Endodermal cell (in vitro differentiated cells): ENCODE data around the gene NCAN. TPM values are rescaled to one million over a fixed set of nuclear protein-coding genes. Genes with fewer than 3 reads are reported as not detected.
"Not testable (repeated sequence)": the region's sequence is repeated elsewhere in the genome, so short reads cannot be mapped to it uniquely, and the experiment has no call there.

Experiments
- DNase-seq: peaks from one replicate; pipeline ENCODE4 v3.0.0-alpha.2; 2017
- H3K27ac ChIP-seq: 2 replicates; pipeline ENCODE4 v1.5.1; 2013; ENCODE audit warnings: mild to moderate bottlenecking, low read depth, low read length, moderate library complexity
- H3K27me3 ChIP-seq: 2 replicates; pipeline ENCODE4 v1.6.1; 2013; ENCODE audit warnings: mild to moderate bottlenecking, low read length, moderate library complexity; ENCODE audit not compliant: insufficient read depth, control insufficient read depth, poor library complexity, severe bottlenecking
- H3K36me3 ChIP-seq: 2 replicates; pipeline ENCODE4 v1.7.0; 2013; ENCODE audit warnings: mild to moderate bottlenecking, low read length, moderate library complexity; ENCODE audit not compliant: control insufficient read depth, insufficient read depth
- H3K4me1 ChIP-seq: one replicate; pipeline ENCODE4 v1.7.0; 2013; ENCODE audit warnings: low read length; ENCODE audit not compliant: control insufficient read depth, insufficient read depth
- H3K4me3 ChIP-seq: 2 replicates; pipeline ENCODE4 v1.5.1; 2013; ENCODE audit warnings: mild to moderate bottlenecking, low read length, moderate library complexity
- H3K9ac ChIP-seq: 2 replicates; pipeline ENCODE4 v1.6.1; 2013; ENCODE audit warnings: mild to moderate bottlenecking, low read length, moderate library complexity; ENCODE audit not compliant: poor library complexity, severe bottlenecking; ENCODE audit errors: extremely low read depth
- H3K9me3 ChIP-seq: 2 replicates; pipeline ENCODE4 v1.6.1; 2013; ENCODE audit warnings: mild to moderate bottlenecking, low read length, moderate library complexity; ENCODE audit not compliant: control insufficient read depth
- H3K27ac Mint-ChIP-seq: 2 replicates; pipeline ENCODE4 v1.8.0; 2020; ENCODE audit warnings: mixed read lengths
- H3K27me3 Mint-ChIP-seq: 2 replicates; pipeline ENCODE4 v1.8.0; 2021; ENCODE audit warnings: mild to moderate bottlenecking, mixed read lengths; ENCODE audit not compliant: insufficient read depth
- H3K36me3 Mint-ChIP-seq: 2 replicates; pipeline ENCODE4 v1.8.0; 2020; ENCODE audit warnings: low read depth, mixed read lengths
- H3K4me1 Mint-ChIP-seq: 2 replicates; pipeline ENCODE4 v1.8.0; 2020; ENCODE audit warnings: mixed read lengths
- H3K4me3 Mint-ChIP-seq: 2 replicates; pipeline ENCODE4 v1.8.0; 2020; ENCODE audit warnings: mild to moderate bottlenecking, moderate library complexity, mixed read lengths
- H3K9me3 Mint-ChIP-seq: 2 replicates; pipeline ENCODE4 v1.8.0; 2020; ENCODE audit warnings: mild to moderate bottlenecking, mixed read lengths
- CTCF ChIP-seq: fragments of 200-600 bp; sonication (generic); conservative IDR thresholded peaks from 2 replicates; pipeline ENCODE4 v1.5.0; 2021; ENCODE audit warnings: antibody characterized with exemption, mild to moderate bottlenecking
- WGBS, 2 experiments: methylation state at CpG; one replicate each; pipeline versions ENCODE4 v1.1.5 to v1.1.7; 2013; ENCODE audit warnings: missing lambda C conversion rate in 2 of 2, mixed read lengths in 1 of 2; ENCODE audit not compliant: insufficient coverage in 1 of 2, insufficient read length in 1 of 2; 5-methylcytosine and 5-hydroxymethylcytosine counted together
- total RNA-seq, 2 donors: library from RNA; stranded (reverse); fragmentation: NEBNext Ultra II Directional in 1 of 2; extraction: Animal tissue kit (Norgen Biotek cat#: 25700) in 1 of 2; gene quantifications; 2 replicates in 1 of 2; 3 replicates in 1 of 2; pipeline ENCODE4 v1.2.1, GENCODE V29; 2021

NCAN gene
- total RNA-seq, 2 donors from 2014 or later = 0.77 to 4.2 TPM

DNA sequence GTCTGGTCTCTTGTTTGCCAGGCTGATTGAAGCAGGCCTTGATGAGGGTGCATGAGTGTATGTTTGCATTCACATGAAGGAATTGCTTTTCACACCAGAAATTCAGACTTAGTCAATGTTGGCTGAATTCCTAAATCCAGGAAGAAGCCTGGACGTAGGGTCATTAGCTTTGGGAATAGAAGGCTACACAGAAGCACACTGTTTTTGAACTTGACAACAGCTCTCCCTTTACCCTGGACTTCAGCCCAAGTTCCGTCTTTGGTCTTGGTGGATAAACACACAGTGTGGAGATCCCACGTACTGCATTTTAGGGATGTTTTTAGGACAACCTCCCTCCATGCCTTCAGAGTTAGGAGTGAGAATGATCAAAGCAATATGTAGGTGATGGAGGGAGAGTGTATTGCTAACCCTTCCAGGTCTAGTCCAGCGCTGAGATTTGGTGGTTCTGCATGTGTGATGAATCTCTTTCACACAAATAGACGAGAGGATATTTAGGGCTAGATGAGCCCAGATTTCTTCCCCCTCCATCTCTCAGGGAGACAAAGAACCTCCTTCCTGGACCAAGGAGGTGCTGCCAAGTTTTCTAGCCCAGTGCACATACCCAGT, 38.5 kb downstream of the NCAN start:
- Histone ChIP-seq H3K27ac (no peak overlapping the region), H3K4me3 (no peak overlapping the region), H3K36me3 (no peaks in the 10 kb centered on the region), H3K9ac (no peak overlapping the region), H3K9me3 (no peaks in the 10 kb centered on the region), H3K27me3 (peaks cover 47% of the 10 kb centered on the region), H3K4me1 (no peaks in the 10 kb centered on the region)
- TF ChIP-seq CTCF = no peak
- no peak for DNase-seq
- WGBS, 2 experiments = 71 to 74% methylated on average over 3 to 5 of the region's 5 CpGs
- Mint-ChIP-seq H3K4me3 (no peak overlapping the region), H3K27me3 (peaks cover 66% of the 10 kb centered on the region), H3K36me3 (no peaks in the 10 kb centered on the region), H3K27ac (no peak overlapping the region), H3K4me1 (no peaks in the 10 kb centered on the region), H3K9me3 (no peaks in the 10 kb centered on the region)

DNA sequence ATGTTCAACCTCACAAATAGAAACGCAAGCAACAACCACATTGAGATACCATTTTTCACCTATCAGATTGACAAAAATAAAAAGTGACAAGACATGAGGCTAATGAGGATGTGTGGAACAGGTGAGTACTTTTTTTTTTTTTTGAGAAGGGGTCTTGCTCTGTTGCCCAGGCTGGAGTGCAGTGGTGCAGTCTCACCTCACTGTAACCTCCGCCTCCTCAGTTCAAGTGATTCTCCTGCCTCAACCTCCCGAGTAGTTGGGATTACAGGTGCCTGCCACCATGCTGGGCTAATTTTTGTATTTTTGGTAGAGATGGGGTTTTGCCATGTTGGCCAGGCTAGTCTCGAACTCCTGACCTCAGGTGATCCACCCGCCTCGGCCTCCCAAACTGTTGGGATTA, 41.7 kb downstream of the NCAN start:
- H3K4me3 ChIP-seq, H3K9ac ChIP-seq, H3K9me3 ChIP-seq, DNase-seq, H3K36me3 Mint-ChIP-seq, H3K4me3 Mint-ChIP-seq, H3K27ac Mint-ChIP-seq, H3K9me3 Mint-ChIP-seq, H3K4me1 ChIP-seq, H3K36me3 ChIP-seq, H3K27ac ChIP-seq, H3K4me1 Mint-ChIP-seq: not testable (repeated sequence)
- H3K27me3 ChIP-seq = peaks cover 47% of the 10 kb centered on the region
- 88 to 96% methylated on average over 3 to 5 of the region's 6 CpGs for WGBS, 2 experiments
- H3K27me3 Mint-ChIP-seq = peaks cover 71% of the 10 kb centered on the region

- no peak overlapping the region for H3K4me3 Mint-ChIP-seq
- Histone ChIP-seq H3K4me3 (no peak overlapping the region), H3K27ac (peak overlapping the region; percentile 32), H3K9ac (no peak overlapping the region), H3K4me1 (no peaks in the 10 kb centered on the region), H3K9me3 (no peaks in the 10 kb centered on the region), H3K36me3 (no peaks in the 10 kb centered on the region), H3K27me3 (peaks cover 36% of the 10 kb centered on the region)
- no peak overlapping the region for H3K27ac Mint-ChIP-seq
- peaks cover 8% of the 10 kb centered on the region for H3K9me3 Mint-ChIP-seq
- no peak for DNase-seq
- H3K4me1 Mint-ChIP-seq = no peaks in the 10 kb centered on the region
- peaks cover 3% of the 10 kb centered on the region for H3K36me3 Mint-ChIP-seq
- H3K27me3 Mint-ChIP-seq = peaks cover 65% of the 10 kb centered on the region
- no peak for TF ChIP-seq CTCF
- 84 to 86% methylated on average over 15 to 17 of the region's 17 CpGs for WGBS, 2 experiments
Observed at GRCh38 chr19:19256072-19256969, 44.6 kb downstream of the NCAN start.
